Stimulated activated CD4-positive, alpha-beta T cell treated with anti-CD3 and anti-CD28 coated beads, TNF-alpha, amount 100 ng/mL, for 48 hours (primary cell): ENCODE measurements around the gene ABLIM1.

Source experiments
- DNase-seq, 3 donors: peaks; one replicate each; pipeline ENCODE4 v3.0.0-alpha.2; 2020; ENCODE audit warnings: low read depth in 3 of 3

The ABLIM1 gene

GRCh38 chr10:114412907-114413797 lies 244.9 kb downstream of the ABLIM1 start:
- DNase-seq = no peak

GRCh38 chr10:114408968-114409444 lies 249.1 kb downstream of the ABLIM1 start:
- no peak for DNase-seq

- no peak for DNase-seq
These were observed 249.7 kb downstream of the ABLIM1 start for GRCh38 chr10:114408112-114408967.

GRCh38 chr10:114406455-114406854 lies 251.6 kb downstream of the ABLIM1 start:
- no peak for DNase-seq

- DNase-seq = no peak
These were observed 253.1 kb downstream of the ABLIM1 start for GRCh38 chr10:114405011-114405350.

GRCh38 chr10:114404171-114405010 lies 253.7 kb downstream of the ABLIM1 start, which contains the start of gene AFAP1L2:
TSS of gene AFAP1L2 (minus strand) at chr10:114404502. CDS start at chr10:114404455, 47 bp downstream.
- no peak for DNase-seq

- DNase-seq = no peak
These were observed 254.4 kb downstream of the ABLIM1 start for GRCh38 chr10:114403541-114404161.

GRCh38 chr10:114402871-114403540 lies 255.1 kb downstream of the ABLIM1 start:
- DNase-seq = no peak

- DNase-seq = no peak
These were observed 255.8 kb downstream of the ABLIM1 start for GRCh38 chr10:114402233-114402632.

GRCh38 chr10:114401195-114401791 lies 256.8 kb downstream of the ABLIM1 start:
- DNase-seq = no peak

- no peak for DNase-seq
These were observed 258.0 kb downstream of the ABLIM1 start for GRCh38 chr10:114400091-114400490.

- DNase-seq = no peak
These were observed 258.5 kb downstream of the ABLIM1 start for GRCh38 chr10:114399576-114399975.

GRCh38 chr10:114398587-114399331 lies 259.3 kb downstream of the ABLIM1 start:
- DNase-seq = no peak

GRCh38 chr10:114397651-114398145 lies 260.4 kb downstream of the ABLIM1 start:
- DNase-seq = no peak

- no peak for DNase-seq
These were observed 261.6 kb downstream of the ABLIM1 start for GRCh38 chr10:114396464-114396863.

GRCh38 chr10:114395366-114396022 lies 262.6 kb downstream of the ABLIM1 start:
- no peak for DNase-seq

GRCh38 chr10:114394531-114394930 lies 263.5 kb downstream of the ABLIM1 start:
- DNase-seq = no peak

GRCh38 chr10:114393886-114394285 lies 264.2 kb downstream of the ABLIM1 start:
- no peak for DNase-seq

GRCh38 chr10:114393482-114393881 lies 264.6 kb downstream of the ABLIM1 start:
- DNase-seq = no peak
